Measurements from ENCODE around the gene ASIC2. TPM values are rescaled to one million over a fixed set of nuclear protein-coding genes. Genes with fewer than 3 reads are reported as not detected.

Gene ASIC2
- total RNA-seq, 1 experiment from 2014 or later = not detected

GRCh38 chr17:33090806-33091205 is 202.3 kb downstream of the ASIC2 start:
- Histone ChIP-seq H3K9ac (ENCODE audit: low read length) (no peak overlapping the region), H3K27me3 (ENCODE audit: insufficient read depth, low read length) (peaks cover 46% of the 10 kb centered on the region), H2AFZ (ENCODE audit: low read depth, low read length, poor library complexity, severe bottlenecking) (no peak overlapping the region), H3K9me3 (ENCODE audit: control insufficient read depth in 1 of 2, insufficient read depth in 1 of 2, low read depth in 1 of 2, low read length in 2 of 2) (no peaks in the 10 kb centered on the region), H3K4me1 (ENCODE audit: control insufficient read depth in 1 of 2, insufficient read depth in 2 of 2, low read length in 2 of 2) (no peaks in the 10 kb centered on the region), H4K20me1 (ENCODE audit: insufficient read depth) (no peaks in the 10 kb centered on the region), H3K4me3 (replicated peaks in 1 of 2; ENCODE audit: low read depth in 1 of 2, low read length in 2 of 2) (no peak overlapping the region), H3K27ac (ENCODE audit: low read depth, low read length) (no peak overlapping the region), H3K4me2 (ENCODE audit: low read length) (no peak overlapping the region), H3K9me2 (ENCODE audit: insufficient read depth) (no peaks in the 10 kb centered on the region), H3K36me3 (ENCODE audit: control insufficient read depth in 1 of 2, insufficient read depth in 2 of 2, low read length in 2 of 2) (no peaks in the 10 kb centered on the region), H3K79me2 (ENCODE audit: insufficient read depth, low read length) (no peaks in the 10 kb centered on the region)
- no peak for TF ChIP-seq ZBTB33 (IDR thresholded peaks at IDR 0.05; ENCODE audit: extremely low read depth, insufficient replicate concordance, low read length)
- TF ChIP-seq POLR2AphosphoS5 (IDR thresholded peaks at IDR 0.05; ENCODE audit: low read depth, low read length) = no peak
- no TSS peak for BruUV-seq (replicated peaks)
- ATAC-seq = no peak
- ChIA-PET POLR2A (no interaction called here), RAD21 (ENCODE audit: low non-redundant PET in 1 of 2, low total read pairs in 2 of 2, uncharacterized antibody in 2 of 2, unreplicated experiment in 2 of 2) (no interaction called here), CTCF (no interaction called here)
- intact Hi-C loops (cut with micrococcal nuclease) = no loop called here
- no peak for DNase-seq (ENCODE audit: low read depth, low spot score)

GRCh38 chr17:33086878-33087277 is 206.2 kb downstream of the ASIC2 start:
- H3K9me3 ChIP-seq (ENCODE audit: control insufficient read depth in 1 of 2, insufficient read depth in 1 of 2, low read depth in 1 of 2, low read length in 2 of 2) = no peaks in the 10 kb centered on the region
- H3K4me1 ChIP-seq (ENCODE audit: control insufficient read depth in 1 of 2, insufficient read depth in 2 of 2, low read length in 2 of 2) = no peaks in the 10 kb centered on the region
- no peak overlapping the region for H3K4me2 ChIP-seq (ENCODE audit: low read length)
- POLR2A ChIA-PET = no interaction called here
- H3K27ac ChIP-seq (ENCODE audit: low read depth, low read length) = no peak overlapping the region
- DNase-seq (ENCODE audit: low read depth, low spot score) (no peak), ATAC-seq (no peak)
- H3K9me2 ChIP-seq (ENCODE audit: insufficient read depth) = no peaks in the 10 kb centered on the region
- intact Hi-C loops (cut with micrococcal nuclease) = no loop called here
- TF ChIP-seq ZNF274 (IDR thresholded peaks at IDR 0.05; ENCODE audit: low read depth, low read length) (no peak), MAX (IDR thresholded peaks at IDR 0.05) (no peak)
- H3K36me3 ChIP-seq (ENCODE audit: control insufficient read depth in 1 of 2, insufficient read depth in 2 of 2, low read length in 2 of 2) = no peaks in the 10 kb centered on the region
- H4K20me1 ChIP-seq (ENCODE audit: insufficient read depth) = no peaks in the 10 kb centered on the region
- H3K27me3 ChIP-seq (ENCODE audit: insufficient read depth, low read length) = peaks cover 18% of the 10 kb centered on the region
- H2AFZ ChIP-seq (ENCODE audit: low read depth, low read length, poor library complexity, severe bottlenecking) = no peak overlapping the region
- no peaks in the 10 kb centered on the region for H3K79me2 ChIP-seq (ENCODE audit: insufficient read depth, low read length)
- RAD21 ChIA-PET (ENCODE audit: low non-redundant PET in 1 of 2, low total read pairs in 2 of 2, uncharacterized antibody in 2 of 2, unreplicated experiment in 2 of 2) = no interaction called here
- no TSS peak for BruUV-seq (replicated peaks)
- H3K4me3 ChIP-seq (replicated peaks in 1 of 2; ENCODE audit: low read depth in 1 of 2, low read length in 2 of 2) = no peak overlapping the region
- H3K9ac ChIP-seq (ENCODE audit: low read length) = no peak overlapping the region
- CTCF ChIA-PET = no interaction called here
